SK-N-SH (cell line): ENCODE results near the gene PRR20G. TPM values are rescaled to one million over a fixed set of nuclear protein-coding genes. Genes with fewer than 3 reads are reported as not detected.
A peak's percentile ranks its signal among the peaks of the same experiment; 100 is the strongest.

Source experiments
- CTCF ChIA-PET: fragments of 300-600, 350-600 bp; formaldehyde crosslinking; extraction: SDS; loops from one replicate; lab custom pipeline; 2021; lab: Yijun Ruan, JAX
- POLR2A ChIA-PET: fragments of 350-600 bp; sonication (Branson Sonifier 250); formaldehyde crosslinking; extraction: SDS; loops from one replicate; lab custom pipeline; 2020; ENCODE audit warnings: antibody characterized with exemption, inconsistent platforms; lab: Yijun Ruan, JAX
- DNase-seq: peaks from one replicate; pipeline ENCODE4 v3.0.0; 2012
- H2AFZ ChIP-seq: fragments of 200-600 bp; sonication (generic); 2 replicates; pipeline ENCODE4 v1.8.1; 2016; ENCODE audit warnings: antibody characterized with exemption, mild to moderate bottlenecking, low read depth
- H3F3A ChIP-seq: fragments of 200-600 bp; sonication (generic); replicated peaks from 2 replicates; pipeline ENCODE3; 2016; ENCODE audit warnings: antibody characterized with exemption, mild to moderate bottlenecking; ENCODE audit not compliant: insufficient read depth
- H3K27ac ChIP-seq, 2 experiments: fragments of 200-500 bp in 1 of 2; fragments of 200-600 bp in 1 of 2; sonication (Bioruptor generic) in 1 of 2; sonication (generic), shearing (Covaris generic) in 1 of 2; 2 replicates each; pipeline versions ENCODE4 v1.5.1 to v1.6.1; 2014 to 2016; ENCODE audit warnings: low read depth in 2 of 2, inconsistent platforms in 1 of 2, low read length in 1 of 2, mild to moderate bottlenecking in 1 of 2, mixed read lengths in 1 of 2
- H3K27me3 ChIP-seq: fragments of 200-600 bp; sonication (generic), shearing (Covaris generic); 2 replicates; pipeline ENCODE4 v1.6.1; 2016; ENCODE audit warnings: mixed run types; ENCODE audit not compliant: insufficient read depth
- H3K36me3 ChIP-seq, 2 experiments: fragments of 200-500 bp in 1 of 2; fragments of 200-600 bp in 1 of 2; sonication (Bioruptor generic) in 1 of 2; sonication (generic) in 1 of 2; replicated peaks in 1 of 2; 2 replicates each; pipeline versions ENCODE3 to v1.5.1; 2014 to 2016; ENCODE audit warnings: low read length in 1 of 2, mild to moderate bottlenecking in 1 of 2; ENCODE audit not compliant: insufficient read depth in 2 of 2, control insufficient read depth in 1 of 2
- H3K4me1 ChIP-seq, 2 experiments: fragments of 200-500 bp in 1 of 2; fragments of 200-600 bp in 1 of 2; sonication (Bioruptor generic) in 1 of 2; sonication (generic), shearing (Covaris generic) in 1 of 2; 2 replicates each; pipeline versions ENCODE4 v1.5.1 to v1.6.1; 2014 to 2016; ENCODE audit warnings: low read depth in 1 of 2, low read length in 1 of 2, mixed run types in 1 of 2; ENCODE audit not compliant: insufficient read depth in 2 of 2, control insufficient read depth in 1 of 2
- H3K4me2 ChIP-seq: fragments of 200-600 bp; sonication (generic), shearing (Covaris generic); 2 replicates; pipeline ENCODE4 v1.6.1; 2017; ENCODE audit warnings: mixed run types
- H3K4me3 ChIP-seq, 2 experiments: fragments of 200-500 bp in 1 of 2; fragments of 200-600 bp in 1 of 2; sonication (Bioruptor generic) in 1 of 2; sonication (generic), shearing (Covaris generic) in 1 of 2; 2 replicates each; pipeline versions ENCODE4 v1.5.1 to v1.8.1; 2014 to 2016; ENCODE audit warnings: low read depth in 2 of 2, inconsistent platforms in 1 of 2, low read length in 1 of 2, mild to moderate bottlenecking in 1 of 2, mixed read lengths in 1 of 2, moderate library complexity in 1 of 2
- H3K79me2 ChIP-seq: fragments of 200-600 bp; sonication (generic); 2 replicates; pipeline ENCODE4 v1.8.1; 2017; ENCODE audit warnings: mild to moderate bottlenecking; ENCODE audit not compliant: insufficient read depth
- H3K9ac ChIP-seq: fragments of 200-600 bp; sonication (generic); 2 replicates; pipeline ENCODE4 v1.6.1; 2017; ENCODE audit warnings: mixed run types
- H3K9me2 ChIP-seq: fragments of 200-600 bp; sonication (generic); 2 replicates; pipeline ENCODE4 v1.6.1; 2017; ENCODE audit warnings: mixed run types
- H3K9me3 ChIP-seq: fragments of 200-600 bp; sonication (generic); 2 replicates; pipeline ENCODE4 v1.6.1; 2017; ENCODE audit warnings: mixed run types, mild to moderate bottlenecking, moderate library complexity
- H4K20me1 ChIP-seq: fragments of 200-600 bp; sonication (generic); 2 replicates; pipeline ENCODE4 v1.6.1; 2017; ENCODE audit warnings: mild to moderate bottlenecking, mixed run types; ENCODE audit not compliant: insufficient read depth
- ELF1 ChIP-seq: IDR thresholded peaks from 2 replicates; pipeline ENCODE4 v1.4.0; 2012
- EZH2phosphoT487 ChIP-seq: fragments of 200-600 bp; sonication (generic); IDR thresholded peaks from 2 replicates; pipeline ENCODE4 v1.6.1; 2017; ENCODE audit warnings: low read depth, mixed run types, mild to moderate bottlenecking, antibody characterized with exemption, moderate library complexity, borderline replicate concordance
- FOSL2 ChIP-seq: IDR thresholded peaks from 2 replicates; pipeline ENCODE4 v1.4.0; 2012; ENCODE audit warnings: low read depth, mild to moderate bottlenecking, moderate library complexity, borderline replicate concordance
- GABPA ChIP-seq: IDR thresholded peaks from 2 replicates; pipeline ENCODE4 v1.4.0; 2012; ENCODE audit warnings: low read depth, mild to moderate bottlenecking
- GATA2 ChIP-seq: sonication (generic); formaldehyde crosslinking; IDR thresholded peaks from 2 replicates; pipeline ENCODE4 v1.5.0; 2020; ENCODE audit warnings: mild to moderate bottlenecking, missing genetic modification reagents
- IRF3 ChIP-seq: fragments of 150-350 bp; IDR thresholded peaks from 2 replicates; pipeline ENCODE4 v1.6.1; 2016; ENCODE audit warnings: mild to moderate bottlenecking, low read depth, low read length
- MAX ChIP-seq: IDR thresholded peaks from 2 replicates; pipeline ENCODE4 v1.4.0; 2012; ENCODE audit warnings: low read depth
- MEF2A ChIP-seq: IDR thresholded peaks from 2 replicates; pipeline ENCODE4 v1.4.0; 2012; ENCODE audit warnings: low read depth, borderline replicate concordance
- MXI1 ChIP-seq: IDR thresholded peaks from 2 replicates; pipeline ENCODE4 v1.6.1; 2012; ENCODE audit warnings: mild to moderate bottlenecking, low read depth, low read length, improper control_type of control experiment
- NRF1 ChIP-seq: IDR thresholded peaks from 2 replicates; pipeline ENCODE4 v1.6.1; 2012; ENCODE audit warnings: low read depth, mild to moderate bottlenecking, low read length
- REST ChIP-seq: IDR thresholded peaks from 2 replicates; pipeline ENCODE4 v1.6.1; 2012; ENCODE audit warnings: mild to moderate bottlenecking, low read depth, low read length, moderate library complexity
- USF2 ChIP-seq: fragments of 150-350 bp; IDR thresholded peaks from 2 replicates; pipeline ENCODE4 v1.6.1; 2017; ENCODE audit warnings: antibody characterized with exemption, low read length, low read depth, borderline replicate concordance
- WGBS: methylation state at CpG from one replicate; pipeline ENCODE4 v1.1.6; 2017; ENCODE audit warnings: low lambda C conversion rate; 5-methylcytosine and 5-hydroxymethylcytosine counted together
- polyA plus RNA-seq, 3 experiments: library from polyadenylated mRNA; depleted of rRNA; stranded (reverse); fragments of >200 nt; gene quantifications; 2 replicates each; pipeline ENCODE4 v1.2.3, GENCODE V29; 2012

Gene PRR20G
- polyA plus RNA-seq, 1 of the 3 experiments (the other 2 are of a cell fraction) = not detected

GRCh38 chr3:127276995-127277394, 10.9 kb downstream of the PRR20G start:
- Histone ChIP-seq H3K36me3 (no peaks in the 10 kb centered on the region), H3K9me3 (no peaks in the 10 kb centered on the region), H3K27ac (peak overlapping the region in 1 of 2 experiments; percentile 32; a peak in 2 of 4 replicates), H3K4me2 (no peak overlapping the region), H3K9me2 (no peaks in the 10 kb centered on the region), H3K27me3 (no peaks in the 10 kb centered on the region), H3K4me1 (peaks cover 4 to 12% of the 10 kb centered on the region in 2 experiments; a peak in 3 of 4 replicates), H3F3A (peaks cover 21% of the 10 kb centered on the region), H3K9ac (no peak overlapping the region), H2AFZ (no peak overlapping the region), H3K4me3 (no peak overlapping the region), H3K79me2 (no peaks in the 10 kb centered on the region), H4K20me1 (no peaks in the 10 kb centered on the region)
- TF ChIP-seq MAX = no peak
- DNase-seq = no peak
- POLR2A ChIA-PET = no interaction called here
- CTCF ChIA-PET = no interaction called here

- WGBS = 18% methylated on average over 1 of the region's 1 CpG
- no peak overlapping the region for H2AFZ ChIP-seq
- H3K9ac ChIP-seq = no peak overlapping the region
- POLR2A ChIA-PET = no interaction called here
- no peak for DNase-seq
- H3K79me2 ChIP-seq = no peaks in the 10 kb centered on the region
- TF ChIP-seq MXI1 = no peak
- TF ChIP-seq REST = no peak
- no peak for TF ChIP-seq GABPA
- no peak for TF ChIP-seq USF2
- TF ChIP-seq MEF2A = no peak
- TF ChIP-seq IRF3 = no peak
- TF ChIP-seq NRF1 = no peak
- no peak for TF ChIP-seq ELF1
- no peak for TF ChIP-seq FOSL2
- TF ChIP-seq EZH2phosphoT487 = no peak
- no peak for TF ChIP-seq GATA2 (CRISPR knock-in tag)
- no peaks in the 10 kb centered on the region for H3K9me3 ChIP-seq
- no peaks in the 10 kb centered on the region for H3K27me3 ChIP-seq
- no peaks in the 10 kb centered on the region for H3K9me2 ChIP-seq
- H3K4me3 ChIP-seq = no peak overlapping the region
- H3F3A ChIP-seq = peaks cover 21% of the 10 kb centered on the region
- CTCF ChIA-PET = no interaction called here
- H3K36me3 ChIP-seq = no peaks in the 10 kb centered on the region
- H3K27ac ChIP-seq = no peak overlapping the region
- peaks cover 4 to 12% of the 10 kb centered on the region in 2 experiments; a peak in 3 of 4 replicates for H3K4me1 ChIP-seq
- H4K20me1 ChIP-seq = no peaks in the 10 kb centered on the region
- no peak overlapping the region for H3K4me2 ChIP-seq
Measured at GRCh38 chr3:127276396-127276795, 11.4 kb downstream of the PRR20G start.
